K562 (cell line): ENCODE measurements around the gene RHBDL3. TPM values are rescaled to one million over a fixed set of nuclear protein-coding genes. Genes with fewer than 3 reads are reported as not detected.

Experiments used
- ATF6 ChIP-seq: sonication (generic); formaldehyde crosslinking; IDR thresholded peaks from 2 replicates; pipeline ENCODE4 v1.4.0; 2020; ENCODE audit warnings: mild to moderate bottlenecking, missing genetic modification reagents
- E2F6 ChIP-seq, 2 experiments: IDR thresholded peaks; 2 replicates each; pipeline ENCODE4 v1.6.1; 2011; ENCODE audit warnings: borderline replicate concordance in 1 of 2, control low read depth in 1 of 2, low read depth in 1 of 2, low read length in 1 of 2, mild to moderate bottlenecking in 1 of 2, mixed read lengths in 1 of 2, moderate library complexity in 1 of 2; ENCODE audit not compliant: insufficient read depth in 1 of 2, insufficient read length in 1 of 2, poor library complexity in 1 of 2, severe bottlenecking in 1 of 2; ENCODE audit errors: extremely low read depth in 1 of 2
- MED1 ChIP-seq: sonication (generic); formaldehyde crosslinking; IDR thresholded peaks from 2 replicates; pipeline ENCODE4 v1.8.1; 2023; ENCODE audit warnings: missing genetic modification reagents, borderline replicate concordance
- MLX ChIP-seq, 2 experiments: fragments of 450-650 bp in 1 of 2; sonication (generic) in 1 of 2; formaldehyde crosslinking; conservative IDR thresholded peaks; 2 replicates each; pipeline versions ENCODE4 v1.4.0 to v1.8.1; 2020 to 2022; ENCODE audit warnings: mild to moderate bottlenecking in 1 of 2, missing genetic modification reagents in 1 of 2
- ZBTB1 ChIP-seq: sonication (generic); formaldehyde crosslinking; IDR thresholded peaks from 2 replicates; pipeline ENCODE4 v1.8.1; 2023; ENCODE audit warnings: missing genetic modification reagents, low read depth, mild to moderate bottlenecking, borderline replicate concordance
- ZBTB5 ChIP-seq: fragments of 450-650 bp; IDR thresholded peaks from 2 replicates; pipeline ENCODE4 v1.6.1; 2017; ENCODE audit warnings: antibody characterized with exemption
- ZNF124 ChIP-seq: sonication (generic); formaldehyde crosslinking; IDR thresholded peaks from 2 replicates; pipeline ENCODE4 v1.8.1; 2022; ENCODE audit warnings: missing genetic modification reagents
- ZNF274 ChIP-seq: IDR thresholded peaks from 2 replicates; pipeline ENCODE4 v1.6.1; 2011; ENCODE audit warnings: low read depth, mild to moderate bottlenecking, low read length, moderate library complexity, borderline replicate concordance
- polyA plus RNA-seq, 8 experiments: library from polyadenylated mRNA; depleted of rRNA in 4 of 8; stranded (reverse) in 5 of 8; unstranded in 3 of 8; fragments of >200 nt; fragmentation: Nextera tagmentation in 2 of 8; fragmentation: Illumina TruSeq in 1 of 8; extraction: Ambion mirVana in 2 of 8; extraction: Trizol in 1 of 8; gene quantifications; 2 replicates each; pipeline versions ENCODE4 v1.2.1 to v1.2.3, GENCODE V29; 2011 to 2014; ENCODE audit warnings: inconsistent platforms in 1 of 8, missing spikeins in 1 of 8
- total RNA-seq, 7 experiments: library from RNA; depleted of rRNA in 6 of 7; stranded (reverse); fragments of >200 nt in 6 of 7; fragmentation: Illumina TruSeq in 2 of 7; extraction: Trizol in 2 of 7; gene quantifications; 2 replicates each; pipeline versions ENCODE4 v1.2.1 to v1.2.3, GENCODE V29; 2011 to 2021; ENCODE audit warnings: low replicate concordance in 1 of 7

Gene RHBDL3
- total and polyA plus RNA-seq, 9 of the 15 experiments (the other 6 are each of a cell fraction or from before 2014, with no cell fraction given): 0.06 to 0.31 (median 0.09) TPM; not detected in 4

GRCh38 chr17:32323046-32323445 lies 57.4 kb downstream of the RHBDL3 start (continued):
- TF ChIP-seq E2F6 (IDR thresholded peaks at IDR 0.05; ENCODE audit: borderline replicate concordance in 1 of 2, extremely low read depth in 1 of 2, insufficient read depth in 1 of 2, insufficient read length in 1 of 2, low read depth in 1 of 2, low read length in 1 of 2, poor library complexity in 1 of 2, severe bottlenecking in 1 of 2): no peak
- no peak for TF ChIP-seq MLX (CRISPR knock-in tag; conservative IDR thresholded peaks at IDR 0.05)
- TF ChIP-seq ZNF124: no peak
- no peak for TF ChIP-seq ZBTB5
- no peak for TF ChIP-seq ZNF274
- TF ChIP-seq ZBTB1: no peak
- no peak for TF ChIP-seq ATF6 (CRISPR knock-in tag)
- TF ChIP-seq MED1 (CRISPR knock-in tag): no peak
